Subcutaneous adipose tissue (tissue), 4 donors: ENCODE data around the gene PITPNC1. TPM values are rescaled to one million over a fixed set of nuclear protein-coding genes. Genes with fewer than 3 reads are reported as not detected.
A peak's percentile ranks its signal among the peaks of the same experiment; 100 is the strongest.

ENCODE experiments used
- CTCF ChIP-seq: fragments of 450-650 bp; IDR thresholded peaks from one replicate; pipeline ENCODE4 v1.5.1; 2016; ENCODE audit warnings: low read depth, mild to moderate bottlenecking, control low read depth, antibody characterized with exemption, moderate library complexity
- small RNA-seq: library from RNA; depleted of rRNA; stranded (forward); fragments of <200 nt; gene quantifications from one replicate; pipeline ENCODE3, GENCODE V24; 2016
- total RNA-seq, 4 donors: library from RNA; depleted of rRNA; stranded (reverse); fragments of >200 nt; gene quantifications; one replicate each; pipeline ENCODE4 v1.1.0, GENCODE V29; 2016

PITPNC1 gene
- total RNA-seq, 4 donors from 2014 or later: 12.1 to 26.8 (median 18.2) TPM

- TF ChIP-seq CTCF: no peak
Measured at GRCh38 chr17:67742025-67742424, 364.9 kb downstream of the PITPNC1 start.

Small RNA genes within 50 kb of the gene (small RNA-seq; reads per million reads assigned to genes)
- not detected for gene MIR548AA2
- not detected for gene MIR548D2
- 0.49 reads per million for gene RF00019
- not detected for gene RN7SL756P
- gene SNORA38B: 3.4 reads per million, percentile 64 among the genes with 10 or more reads in this experiment

Other genes starting within 250 kb of the PITPNC1 start
- 10 to 100 TPM; 74.5 to 83.0 (median 76.8) TPM for gene HELZ, start 132.1 kb upstream of the PITPNC1 start, total RNA-seq
- gene PSMD12, start 10.7 kb upstream of the PITPNC1 start, total RNA-seq: 10 to 100 TPM; 24.1 to 45.3 (median 27.7) TPM